GM12892 (cell line): ENCODE data around the gene SMARCC1.

ENCODE experiments used
- POLR2A ChIP-seq: IDR thresholded peaks from 2 replicates; pipeline ENCODE4 v1.6.1; 2011; ENCODE audit warnings: low read depth, low read length, control low read depth
- POLR2AphosphoS5 ChIP-seq: IDR thresholded peaks from 2 replicates; pipeline ENCODE4 v1.6.1; 2011; ENCODE audit warnings: low read depth, low read length, control low read depth
- TAF1 ChIP-seq: IDR thresholded peaks from 2 replicates; pipeline ENCODE4 v1.6.1; 2011; ENCODE audit warnings: low read depth, mild to moderate bottlenecking, control low read depth, low read length, borderline replicate concordance

GRCh38 chr3:47611576-47611975 lies 170.1 kb downstream of the SMARCC1 start:
- TF ChIP-seq POLR2A = no peak
- TF ChIP-seq POLR2AphosphoS5 = no peak
- no peak for TF ChIP-seq TAF1
